Nephron (organoid): ENCODE data around the gene FIBCD1.
A peak's percentile ranks its signal among the peaks of the same experiment; 100 is the strongest.

Experiments used
- H3K27ac Mint-ChIP-seq, 3 experiments: 2 replicates each; pipeline ENCODE4 v1.8.0; 2020; ENCODE audit warnings: mixed read lengths in 3 of 3, mild to moderate bottlenecking in 2 of 3, moderate library complexity in 1 of 3
- H3K27me3 Mint-ChIP-seq: 2 replicates; pipeline ENCODE4 v1.8.0; 2021; ENCODE audit warnings: low read depth, mild to moderate bottlenecking, moderate library complexity, mixed read lengths
- H3K36me3 Mint-ChIP-seq: 2 replicates; pipeline ENCODE4 v1.8.0; 2020; ENCODE audit warnings: low read depth, mixed read lengths
- H3K4me1 Mint-ChIP-seq: 2 replicates; pipeline ENCODE4 v1.8.0; 2020; ENCODE audit warnings: mixed read lengths
- H3K4me3 Mint-ChIP-seq, 3 experiments: 2 replicates each; pipeline ENCODE4 v1.8.0; 2020; ENCODE audit warnings: mild to moderate bottlenecking in 3 of 3, mixed read lengths in 3 of 3, moderate library complexity in 2 of 3
- H3K9me3 Mint-ChIP-seq: 2 replicates; pipeline ENCODE4 v1.8.0; 2020; ENCODE audit warnings: mixed read lengths
- CTCF ChIP-seq, 3 experiments: fragments of 200-600 bp; sonication (generic); IDR thresholded peaks; one replicate each; pipeline ENCODE4 v1.5.0; 2021; ENCODE audit warnings: antibody characterized with exemption in 3 of 3; ENCODE audit not compliant: unreplicated experiment in 3 of 3

FIBCD1 gene

DNA sequence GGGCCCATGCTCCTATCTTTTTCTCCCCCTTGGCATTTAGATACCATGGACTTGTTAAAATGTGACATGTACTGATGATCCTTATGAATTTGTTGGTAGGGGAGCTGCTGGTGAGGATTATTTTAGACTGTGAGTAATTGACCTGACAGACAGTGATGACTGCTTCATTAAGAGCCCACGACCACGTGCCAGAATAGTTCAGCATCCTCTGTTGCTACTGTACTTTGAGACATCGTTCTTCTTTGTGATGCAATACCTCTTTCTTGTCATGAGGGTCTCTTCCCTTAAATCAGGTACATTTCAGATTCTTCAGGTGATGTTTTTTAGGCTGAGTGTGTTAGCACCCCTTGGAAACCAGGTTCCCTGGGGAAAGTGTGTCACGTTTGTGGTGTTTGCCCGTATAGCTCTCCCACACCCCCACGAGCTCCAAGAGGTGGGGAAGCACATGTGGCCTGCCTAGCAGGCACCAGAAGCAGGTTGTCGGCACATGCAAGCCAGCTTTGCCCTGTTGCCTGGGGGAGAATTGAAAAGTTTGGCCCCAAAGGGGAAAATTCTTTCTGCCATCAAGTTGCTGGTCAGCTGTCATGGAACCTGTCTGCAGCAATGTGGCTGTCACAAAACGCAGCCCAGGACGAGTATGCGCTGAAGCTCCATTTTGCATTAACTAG is 67.5 kb downstream of the FIBCD1 start:
- no peak for TF ChIP-seq CTCF (IDR thresholded peaks at IDR 0.05; ENCODE audit: unreplicated experiment in 3 of 3)
- Mint-ChIP-seq H3K36me3 (peaks cover 77% of the 10 kb centered on the region), H3K9me3 (no peaks in the 10 kb centered on the region), H3K4me3 (no peak overlapping the region), H3K27me3 (no peaks in the 10 kb centered on the region), H3K4me1 (peaks cover 12% of the 10 kb centered on the region), H3K27ac (no peak overlapping the region)

- Mint-ChIP-seq H3K27me3 (no peaks in the 10 kb centered on the region), H3K4me1 (peaks cover 16% of the 10 kb centered on the region), H3K4me3 (no peak overlapping the region), H3K9me3 (no peaks in the 10 kb centered on the region), H3K27ac (peak overlapping the region in 1 of 3 experiments; percentile 5), H3K36me3 (peaks cover 77% of the 10 kb centered on the region)
- TF ChIP-seq CTCF (IDR thresholded peaks at IDR 0.05; ENCODE audit: unreplicated experiment in 3 of 3): no peak
Observed at GRCh38 chr9:130870491-130871381, 68.3 kb downstream of the FIBCD1 start.

DNA sequence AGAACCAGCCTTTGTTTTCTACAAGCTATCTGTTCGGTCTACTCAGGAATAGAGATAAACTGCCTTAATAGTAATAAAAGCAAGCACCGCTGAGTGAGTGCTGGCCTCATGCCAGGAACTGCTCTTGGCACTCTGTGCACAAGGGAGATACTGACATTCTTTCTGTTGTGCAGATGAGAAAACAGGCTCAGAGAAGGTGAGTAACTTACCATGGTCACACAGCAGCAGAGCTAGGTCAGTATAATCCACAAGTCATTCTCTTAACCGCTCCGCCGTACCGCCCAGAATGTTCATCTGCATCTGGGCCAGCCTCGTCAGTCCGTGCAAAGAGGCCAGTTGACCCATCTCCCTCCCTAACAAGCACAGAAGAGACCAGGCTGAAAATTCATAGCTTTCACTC is 69.8 kb downstream of the FIBCD1 start:
- Mint-ChIP-seq H3K27ac (no peak overlapping the region), H3K9me3 (no peaks in the 10 kb centered on the region), H3K4me1 (peaks cover 16% of the 10 kb centered on the region), H3K4me3 (no peak overlapping the region), H3K27me3 (no peaks in the 10 kb centered on the region), H3K36me3 (peaks cover 70% of the 10 kb centered on the region)
- TF ChIP-seq CTCF (IDR thresholded peaks at IDR 0.05; ENCODE audit: unreplicated experiment in 3 of 3): no peak

GRCh38 chr9:130868230-130868629 is 70.8 kb downstream of the FIBCD1 start:
- peaks cover 18% of the 10 kb centered on the region for H3K4me1 Mint-ChIP-seq
- H3K27ac Mint-ChIP-seq: peak overlapping the region in 1 of 3 experiments; percentile 67
- H3K36me3 Mint-ChIP-seq: peaks cover 67% of the 10 kb centered on the region
- no peaks in the 10 kb centered on the region for H3K27me3 Mint-ChIP-seq
- no peaks in the 10 kb centered on the region for H3K9me3 Mint-ChIP-seq
- no peak for TF ChIP-seq CTCF (IDR thresholded peaks at IDR 0.05; ENCODE audit: unreplicated experiment in 3 of 3)
- H3K4me3 Mint-ChIP-seq: no peak overlapping the region

GRCh38 chr9:130867556-130867955 is 71.5 kb downstream of the FIBCD1 start:
- Mint-ChIP-seq H3K27me3 (no peaks in the 10 kb centered on the region), H3K27ac (peak overlapping the region in 1 of 3 experiments; percentile 38), H3K9me3 (no peaks in the 10 kb centered on the region), H3K36me3 (peaks cover 67% of the 10 kb centered on the region), H3K4me1 (peaks cover 24% of the 10 kb centered on the region), H3K4me3 (no peak overlapping the region)
- no peak for TF ChIP-seq CTCF (IDR thresholded peaks at IDR 0.05; ENCODE audit: unreplicated experiment in 3 of 3)
